Gastroesophageal sphincter (tissue), 3 donors: ENCODE data around the gene GPRC6A.
"Not testable (repeated sequence)": the region's sequence is repeated elsewhere in the genome, so short reads cannot be mapped to it uniquely, and the experiment has no call there.

ENCODE experiments used
- EP300 ChIP-seq: sonication (generic); formaldehyde crosslinking; IDR thresholded peaks from one replicate; pipeline ENCODE4 v1.6.1; 2017; ENCODE audit warnings: antibody characterized with exemption, mild to moderate bottlenecking
- POLR2A ChIP-seq, 2 donors: fragments of 450-650 bp; IDR thresholded peaks; one replicate each; pipeline ENCODE4 v1.6.1; 2017; ENCODE audit warnings: antibody characterized with exemption in 2 of 2, mild to moderate bottlenecking in 2 of 2, moderate library complexity in 1 of 2
- TF ChIP-seq, protein P1 (sequence below), 4 experiments: fragments of 200-600 bp in 2 of 4; fragments of 450-650 bp in 2 of 4; sonication (generic) in 1 of 4; IDR thresholded peaks; one replicate each; pipeline ENCODE4 v1.5.1; 2017 to 2019; ENCODE audit warnings: antibody characterized with exemption in 4 of 4, mild to moderate bottlenecking in 2 of 4, moderate library complexity in 2 of 4

DNA sequence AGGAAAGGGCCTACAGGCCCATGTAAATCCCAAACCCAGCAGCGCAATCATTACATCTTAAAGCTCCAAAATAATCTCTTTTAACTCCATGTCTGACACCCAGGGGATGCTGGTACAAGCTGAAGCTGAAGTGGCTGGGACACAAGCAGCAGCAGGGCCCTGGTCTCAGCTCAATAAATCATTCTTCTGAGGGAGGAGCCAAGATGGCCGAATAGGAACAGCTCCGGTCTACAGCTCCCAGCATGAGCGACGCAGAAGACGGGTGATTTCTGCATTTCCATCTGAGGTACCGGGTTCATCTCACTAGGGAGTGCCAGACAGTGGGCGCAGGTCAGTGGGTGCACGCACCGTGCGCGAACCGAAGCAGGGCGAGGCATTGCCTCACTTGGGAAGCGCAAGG is 12.5 kb downstream of the GPRC6A start:
- TF ChIP-seq, protein P1, sequence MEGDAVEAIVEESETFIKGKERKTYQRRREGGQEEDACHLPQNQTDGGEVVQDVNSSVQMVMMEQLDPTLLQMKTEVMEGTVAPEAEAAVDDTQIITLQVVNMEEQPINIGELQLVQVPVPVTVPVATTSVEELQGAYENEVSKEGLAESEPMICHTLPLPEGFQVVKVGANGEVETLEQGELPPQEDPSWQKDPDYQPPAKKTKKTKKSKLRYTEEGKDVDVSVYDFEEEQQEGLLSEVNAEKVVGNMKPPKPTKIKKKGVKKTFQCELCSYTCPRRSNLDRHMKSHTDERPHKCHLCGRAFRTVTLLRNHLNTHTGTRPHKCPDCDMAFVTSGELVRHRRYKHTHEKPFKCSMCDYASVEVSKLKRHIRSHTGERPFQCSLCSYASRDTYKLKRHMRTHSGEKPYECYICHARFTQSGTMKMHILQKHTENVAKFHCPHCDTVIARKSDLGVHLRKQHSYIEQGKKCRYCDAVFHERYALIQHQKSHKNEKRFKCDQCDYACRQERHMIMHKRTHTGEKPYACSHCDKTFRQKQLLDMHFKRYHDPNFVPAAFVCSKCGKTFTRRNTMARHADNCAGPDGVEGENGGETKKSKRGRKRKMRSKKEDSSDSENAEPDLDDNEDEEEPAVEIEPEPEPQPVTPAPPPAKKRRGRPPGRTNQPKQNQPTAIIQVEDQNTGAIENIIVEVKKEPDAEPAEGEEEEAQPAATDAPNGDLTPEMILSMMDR (IDR thresholded peaks at IDR 0.05), result not testable (repeated sequence)
- TF ChIP-seq EP300; POLR2A (IDR thresholded peaks at IDR 0.05): not testable (repeated sequence)
